Activated CD8-positive, alpha-beta memory T cell treated with anti-CD3 and anti-CD28 coated beads, Interleukin-2, amount 50 U/mL, for 4 hours (primary cell): ENCODE results near the gene RUNDC3A.
"Not testable (repeated sequence)": the region's sequence is repeated elsewhere in the genome, so short reads cannot be mapped to it uniquely, and the experiment has no call there.

Experiments
- DNase-seq: peaks from one replicate; pipeline ENCODE4 v3.0.0-alpha.2; 2020

RUNDC3A gene

DNA sequence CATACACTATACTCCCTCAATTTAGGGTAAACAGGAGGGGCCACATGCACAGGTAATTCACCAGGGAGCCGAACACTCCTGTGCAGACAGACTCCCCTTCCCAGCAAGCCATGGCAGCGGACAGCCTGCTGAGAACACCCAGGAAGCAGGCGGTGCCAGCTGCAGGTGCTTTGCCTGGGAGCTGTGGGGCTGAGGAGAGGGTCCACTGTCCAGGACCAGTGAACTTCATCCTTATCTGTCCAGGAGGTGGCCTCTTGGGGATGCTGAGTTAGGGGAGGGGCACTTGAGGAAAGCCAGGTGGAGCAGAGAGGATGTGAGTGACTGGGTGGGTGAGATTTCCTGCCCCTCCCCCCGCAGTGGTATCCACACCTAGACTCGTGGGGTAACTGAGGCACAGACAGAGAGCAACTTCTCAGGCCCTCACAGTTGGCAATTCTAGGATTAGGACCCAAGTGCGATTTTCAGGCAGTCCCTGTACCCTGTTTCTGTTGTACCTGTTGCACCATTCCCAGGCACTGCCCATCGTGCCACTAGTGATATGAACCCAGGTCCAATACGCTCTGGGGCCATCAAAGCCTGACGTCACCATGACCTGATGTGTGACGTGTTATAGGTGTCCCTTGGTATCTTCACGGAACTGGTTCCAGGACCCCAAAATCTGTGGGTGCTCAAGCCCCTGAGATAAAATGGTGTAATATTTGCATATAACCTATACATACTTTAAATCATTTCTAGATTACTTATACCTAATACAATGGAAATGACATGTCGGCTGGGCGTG, 37.9 kb downstream of the RUNDC3A start:
- no peak for DNase-seq

DNA sequence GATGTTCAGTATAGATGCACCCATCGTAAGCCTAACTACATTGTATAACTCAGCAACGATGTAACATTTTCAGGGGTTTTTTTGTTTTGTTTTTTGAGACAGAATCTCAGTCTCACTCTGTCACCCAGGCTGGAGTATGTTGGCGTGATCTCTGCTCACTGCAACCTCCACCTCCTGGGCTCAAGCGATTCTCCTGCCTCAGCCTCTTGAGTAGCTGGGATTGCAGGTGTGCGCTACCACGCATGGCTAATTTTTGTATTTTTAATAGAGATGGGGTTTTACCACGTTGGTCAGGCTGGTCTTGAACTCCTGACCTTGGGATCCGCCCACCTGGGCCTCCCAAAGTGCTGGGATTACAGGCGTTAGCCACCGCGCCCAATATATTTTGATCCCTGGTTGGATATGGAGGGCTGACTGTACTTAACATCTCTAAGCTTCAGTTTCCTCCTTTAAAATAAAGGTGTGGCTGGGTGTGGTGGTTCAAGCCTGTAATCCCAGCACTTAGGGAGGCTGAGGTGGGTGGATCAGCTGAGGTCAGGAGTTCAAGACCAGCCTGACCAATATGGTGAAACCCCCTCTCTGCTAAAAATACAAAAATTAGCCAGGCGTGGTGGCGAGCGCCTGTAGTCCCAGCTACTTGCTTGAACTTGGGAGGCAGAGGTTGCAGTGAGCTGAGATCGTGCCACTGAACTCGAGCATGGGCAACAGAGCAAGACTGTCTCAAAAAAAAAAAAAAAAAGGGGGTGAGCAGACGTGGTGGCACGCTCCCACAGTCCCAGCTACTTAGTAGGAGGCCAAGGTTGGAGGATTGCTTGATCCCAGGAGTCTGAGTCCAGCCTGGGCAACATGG, 39.0 kb downstream of the RUNDC3A start:
- not testable (repeated sequence) for DNase-seq

DNA sequence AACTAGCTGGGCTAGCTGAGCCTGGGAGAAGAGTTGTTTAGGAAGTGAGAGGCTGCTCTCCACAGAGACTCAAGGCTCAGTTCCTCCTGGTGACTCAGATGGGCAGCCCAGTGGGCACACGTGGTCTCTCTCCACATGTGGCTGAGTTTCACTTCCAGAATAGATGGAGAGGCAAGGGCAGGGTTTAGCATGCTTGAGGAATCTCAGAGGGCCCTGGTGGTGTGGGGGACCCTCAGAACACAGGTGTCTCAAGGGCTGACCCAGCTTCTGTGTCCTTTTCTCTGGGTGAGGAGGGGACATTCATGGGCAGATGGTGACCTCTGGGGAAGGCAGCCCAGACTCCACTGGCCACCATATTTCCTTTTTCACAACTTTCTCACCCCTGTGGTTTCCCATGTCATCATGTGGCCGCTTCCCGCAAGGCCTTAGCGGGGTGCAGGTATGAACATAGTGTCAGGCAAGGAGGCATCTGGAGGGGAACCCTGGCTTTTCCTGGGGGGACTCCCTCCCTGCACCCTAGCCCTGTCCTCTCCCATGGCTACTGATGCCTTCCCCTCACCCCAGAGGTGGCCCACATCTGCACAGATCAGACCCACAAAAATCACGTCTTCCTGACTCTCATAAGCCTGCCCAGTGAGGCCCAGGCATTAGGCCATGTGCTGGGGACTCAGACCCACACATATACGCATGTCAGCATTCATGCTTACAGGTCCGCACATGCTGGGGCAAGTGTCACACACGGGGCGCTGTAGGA, 40.0 kb downstream of the RUNDC3A start:
- DNase-seq, result no peak

DNA sequence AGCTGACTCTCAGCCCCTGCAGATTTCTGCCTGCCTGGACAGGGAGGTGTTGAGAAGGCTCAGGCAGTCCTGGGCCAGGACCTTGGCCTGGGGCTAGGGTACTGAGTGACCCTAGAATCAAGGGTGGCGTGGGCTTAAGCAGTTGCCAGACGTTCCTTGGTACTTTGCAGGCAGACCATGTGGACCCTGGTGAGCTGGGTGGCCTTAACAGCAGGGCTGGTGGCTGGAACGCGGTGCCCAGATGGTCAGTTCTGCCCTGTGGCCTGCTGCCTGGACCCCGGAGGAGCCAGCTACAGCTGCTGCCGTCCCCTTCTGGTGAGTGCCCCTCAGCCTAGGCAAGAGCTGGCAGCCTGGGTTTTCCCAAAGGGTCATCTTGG, 40.6 kb downstream of the RUNDC3A start:
- DNase-seq, result no peak

DNA sequence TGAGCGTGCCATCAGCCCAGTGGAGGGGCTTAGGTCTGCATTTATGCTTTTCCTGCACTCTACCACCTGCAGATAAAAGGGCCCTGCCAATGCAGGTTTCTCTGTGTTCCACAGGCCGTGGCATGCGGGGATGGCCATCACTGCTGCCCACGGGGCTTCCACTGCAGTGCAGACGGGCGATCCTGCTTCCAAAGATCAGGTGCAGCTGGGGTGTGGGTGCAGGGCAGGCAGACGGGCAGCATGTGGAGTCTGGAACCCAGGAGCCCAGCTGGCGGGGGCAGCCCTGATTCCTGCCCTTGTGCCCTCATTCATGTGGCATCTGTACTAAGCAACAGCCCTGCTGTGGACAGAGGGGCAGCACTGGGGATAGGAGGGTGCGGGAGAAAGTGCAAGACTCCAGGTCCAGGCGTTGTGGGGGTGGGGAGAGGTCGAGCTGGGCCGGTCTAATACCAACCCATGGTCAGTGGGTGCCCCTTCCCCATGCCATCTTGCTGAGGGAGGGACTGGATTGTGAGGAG, 41.2 kb downstream of the RUNDC3A start:
- no peak for DNase-seq

DNA sequence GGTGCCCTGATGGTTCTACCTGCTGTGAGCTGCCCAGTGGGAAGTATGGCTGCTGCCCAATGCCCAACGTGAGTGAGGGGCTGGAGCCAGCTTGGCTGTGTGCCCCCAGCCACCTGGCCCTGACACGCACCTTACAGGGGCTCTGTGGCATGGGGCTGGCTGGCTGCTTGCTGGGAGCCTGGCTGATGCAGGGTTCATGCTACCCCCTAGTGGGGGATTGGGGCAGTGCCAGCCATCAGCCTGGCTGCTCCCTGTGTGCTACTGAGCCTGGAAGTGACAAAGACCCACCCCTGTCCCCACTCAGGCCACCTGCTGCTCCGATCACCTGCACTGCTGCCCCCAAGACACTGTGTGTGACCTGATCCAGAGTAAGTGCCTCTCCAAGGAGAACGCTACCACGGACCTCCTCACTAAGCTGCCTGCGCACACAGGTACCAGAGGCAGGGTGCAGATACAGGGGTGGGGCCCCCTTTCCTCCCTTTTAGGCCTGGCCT, 42.4 kb downstream of the RUNDC3A start:
- DNase-seq, result peak; percentile 79

DNA sequence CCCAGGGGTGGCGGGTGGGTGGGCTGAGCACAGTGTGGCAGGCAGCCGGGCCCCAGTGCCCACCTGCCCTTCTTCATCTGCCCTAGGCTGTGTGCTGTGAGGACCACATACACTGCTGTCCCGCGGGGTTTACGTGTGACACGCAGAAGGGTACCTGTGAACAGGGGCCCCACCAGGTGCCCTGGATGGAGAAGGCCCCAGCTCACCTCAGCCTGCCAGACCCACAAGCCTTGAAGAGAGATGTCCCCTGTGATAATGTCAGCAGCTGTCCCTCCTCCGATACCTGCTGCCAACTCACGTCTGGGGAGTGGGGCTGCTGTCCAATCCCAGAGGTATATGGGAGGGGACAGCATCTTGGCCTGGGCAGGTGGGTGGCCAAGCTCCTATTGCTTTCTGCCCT, 43.1 kb downstream of the RUNDC3A start:
- DNase-seq, result no peak

DNA sequence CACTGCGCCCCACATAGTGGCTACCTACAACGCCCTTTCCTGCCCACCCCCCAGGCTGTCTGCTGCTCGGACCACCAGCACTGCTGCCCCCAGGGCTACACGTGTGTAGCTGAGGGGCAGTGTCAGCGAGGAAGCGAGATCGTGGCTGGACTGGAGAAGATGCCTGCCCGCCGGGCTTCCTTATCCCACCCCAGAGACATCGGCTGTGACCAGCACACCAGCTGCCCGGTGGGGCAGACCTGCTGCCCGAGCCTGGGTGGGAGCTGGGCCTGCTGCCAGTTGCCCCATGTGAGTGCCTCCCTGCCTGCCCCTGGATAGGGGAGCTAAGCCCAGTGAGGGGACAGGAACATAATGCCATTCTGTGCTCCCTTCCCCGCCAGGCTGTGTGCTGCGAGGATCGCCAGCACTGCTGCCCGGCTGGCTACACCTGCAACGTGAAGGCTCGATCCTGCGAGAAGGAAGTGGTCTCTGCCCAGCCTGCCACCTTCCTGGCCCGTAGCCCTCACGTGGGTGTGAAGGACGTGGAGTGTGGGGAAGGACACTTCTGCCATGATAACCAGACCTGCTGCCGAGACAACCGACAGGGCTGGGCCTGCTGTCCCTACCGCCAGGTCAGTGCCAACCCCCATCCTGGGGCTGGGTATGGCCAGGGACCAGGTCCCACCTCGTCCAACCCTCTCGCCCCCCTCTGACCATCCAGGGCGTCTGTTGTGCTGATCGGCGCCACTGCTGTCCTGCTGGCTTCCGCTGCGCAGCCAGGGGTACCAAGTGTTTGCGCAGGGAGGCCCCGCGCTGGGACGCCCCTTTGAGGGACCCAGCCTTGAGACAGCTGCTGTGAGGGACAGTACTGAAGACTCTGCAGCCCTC, 43.8 kb downstream of the RUNDC3A start:
- DNase-seq, result no peak

DNA sequence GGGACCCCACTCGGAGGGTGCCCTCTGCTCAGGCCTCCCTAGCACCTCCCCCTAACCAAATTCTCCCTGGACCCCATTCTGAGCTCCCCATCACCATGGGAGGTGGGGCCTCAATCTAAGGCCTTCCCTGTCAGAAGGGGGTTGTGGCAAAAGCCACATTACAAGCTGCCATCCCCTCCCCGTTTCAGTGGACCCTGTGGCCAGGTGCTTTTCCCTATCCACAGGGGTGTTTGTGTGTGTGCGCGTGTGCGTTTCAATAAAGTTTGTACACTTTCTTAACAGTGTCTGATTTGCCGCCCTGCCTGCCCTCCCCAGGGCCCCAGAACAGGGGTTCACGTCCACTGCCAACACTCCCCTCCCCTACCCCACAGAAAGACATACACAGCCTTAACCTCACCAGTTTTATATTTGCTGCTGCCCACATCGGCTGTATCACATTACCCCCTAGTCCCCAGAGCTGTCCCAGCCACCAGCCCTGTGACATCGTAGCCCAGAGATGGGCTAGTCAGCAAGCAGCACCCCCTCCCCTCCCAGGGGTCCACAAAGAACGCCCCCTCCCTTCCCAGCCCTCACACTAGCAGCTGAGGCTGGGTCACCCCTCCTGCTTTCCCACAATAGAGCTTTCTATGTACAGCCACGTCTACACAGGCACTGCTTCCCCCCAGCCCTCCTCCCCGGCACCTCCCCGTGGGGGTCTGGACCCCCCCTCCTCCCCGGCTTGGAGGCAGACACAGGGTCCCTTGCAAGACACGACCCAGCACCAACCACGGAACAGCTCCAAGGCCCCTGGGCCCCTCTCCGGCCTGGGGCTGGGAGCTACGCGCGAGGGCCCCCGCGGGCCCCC, 44.6 kb downstream of the RUNDC3A start:
- no peak for DNase-seq

DNA sequence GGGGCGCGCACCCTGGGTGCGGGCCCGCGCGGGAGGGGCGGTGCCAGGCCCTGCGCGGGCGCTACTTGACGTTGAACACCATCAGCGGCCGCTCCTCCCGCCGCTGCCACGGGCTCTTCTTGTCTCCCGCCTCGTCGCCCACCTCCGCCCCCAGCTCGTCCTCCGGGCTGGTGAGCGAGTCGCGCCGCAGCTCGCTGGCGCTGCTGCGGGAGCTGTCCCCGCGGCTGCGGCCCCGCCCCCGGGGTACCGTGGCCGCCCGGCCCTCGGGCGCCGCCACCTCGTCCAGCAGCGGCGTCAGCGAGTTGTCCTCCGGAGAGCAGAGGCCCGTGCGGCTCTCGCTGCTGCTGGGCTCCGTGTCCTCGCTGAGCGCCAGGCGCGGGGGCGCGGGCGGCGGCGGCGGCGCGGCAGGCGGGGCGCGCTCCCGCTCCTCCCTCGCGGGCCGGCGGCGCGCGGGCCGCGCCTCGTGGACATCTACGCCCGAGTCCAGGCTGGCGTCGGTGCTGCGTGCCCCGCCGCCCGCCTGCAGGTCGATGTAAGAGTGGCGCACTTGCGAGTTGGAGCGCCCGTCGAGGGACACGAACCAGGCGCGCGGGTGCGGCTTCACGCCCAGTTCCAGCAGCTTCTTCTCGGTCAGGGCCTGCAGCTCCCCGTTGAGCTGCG, 45.4 kb downstream of the RUNDC3A start:
- no peak for DNase-seq

DNA sequence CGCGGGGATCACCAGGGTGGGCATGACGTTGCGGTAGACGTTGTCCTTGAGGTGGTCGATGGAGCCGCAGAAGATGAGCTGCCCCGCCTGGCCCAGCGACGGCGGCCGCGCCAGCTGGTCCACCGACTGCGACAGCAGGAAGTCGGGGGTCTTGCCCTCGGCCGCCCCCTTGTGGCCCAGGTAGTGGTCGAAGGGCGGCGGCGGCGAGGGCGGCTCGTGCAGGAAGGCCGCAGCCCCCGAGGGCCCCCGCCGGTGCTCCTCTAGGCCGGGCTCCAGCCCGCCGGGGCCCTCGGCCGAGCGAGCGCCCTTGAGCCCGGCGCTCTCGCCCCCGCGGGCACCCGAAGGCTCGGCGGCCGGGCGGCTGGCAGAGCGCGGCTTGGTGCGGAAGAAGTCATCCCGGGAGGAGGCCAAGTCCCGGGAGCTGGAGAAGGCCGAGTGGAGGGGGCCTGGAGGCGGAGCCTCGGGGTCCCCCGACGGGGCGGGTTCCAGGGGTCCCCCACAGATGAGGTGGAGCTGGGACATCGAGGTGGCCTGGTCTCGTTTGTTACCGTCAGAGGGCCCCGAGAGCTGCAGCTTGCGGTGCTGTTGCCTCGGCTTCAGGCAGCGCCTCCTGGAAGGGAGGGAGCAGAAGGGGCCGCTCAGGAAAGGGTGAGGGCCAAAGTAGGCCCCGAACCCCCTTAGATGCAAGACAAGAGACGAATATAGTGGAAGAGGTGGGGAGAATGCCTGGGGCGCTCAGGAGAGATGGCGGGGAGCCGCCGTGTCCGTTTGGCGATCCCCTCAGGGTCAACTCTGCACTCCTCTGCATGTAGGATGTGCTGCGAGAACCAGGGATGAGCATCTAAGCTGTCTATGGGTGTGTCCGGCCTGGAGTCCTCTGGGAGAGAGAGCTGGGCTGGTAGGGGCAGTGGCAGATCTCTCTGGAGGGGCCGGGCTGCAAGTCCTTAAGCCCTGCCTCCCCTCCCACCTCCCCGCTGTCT, 46.5 kb downstream of the RUNDC3A start:
- peak; percentile 73 for DNase-seq

DNA sequence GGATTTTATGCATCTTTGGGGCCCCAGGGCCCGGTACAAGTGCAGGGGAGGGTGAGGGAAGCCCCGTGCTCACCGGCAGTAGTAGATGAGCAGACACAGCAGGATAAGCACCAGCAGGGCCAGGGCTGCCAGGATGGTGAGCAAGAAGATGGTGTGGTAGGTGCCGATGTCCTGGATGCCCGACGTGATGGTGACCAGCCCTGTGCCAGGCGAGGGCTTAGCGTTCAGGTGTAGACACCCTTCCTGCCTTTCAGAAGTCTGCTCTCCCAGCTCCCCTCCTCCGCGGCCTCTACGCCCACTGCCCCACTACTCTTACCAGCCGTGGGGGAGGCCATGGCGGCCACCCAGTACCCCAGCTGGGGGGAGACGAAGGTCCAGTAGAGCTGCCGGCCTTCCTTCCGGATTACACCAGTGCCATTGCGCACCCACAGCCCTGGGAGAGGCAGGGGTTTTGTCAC, 47.3 kb downstream of the RUNDC3A start:
- no peak for DNase-seq

DNA sequence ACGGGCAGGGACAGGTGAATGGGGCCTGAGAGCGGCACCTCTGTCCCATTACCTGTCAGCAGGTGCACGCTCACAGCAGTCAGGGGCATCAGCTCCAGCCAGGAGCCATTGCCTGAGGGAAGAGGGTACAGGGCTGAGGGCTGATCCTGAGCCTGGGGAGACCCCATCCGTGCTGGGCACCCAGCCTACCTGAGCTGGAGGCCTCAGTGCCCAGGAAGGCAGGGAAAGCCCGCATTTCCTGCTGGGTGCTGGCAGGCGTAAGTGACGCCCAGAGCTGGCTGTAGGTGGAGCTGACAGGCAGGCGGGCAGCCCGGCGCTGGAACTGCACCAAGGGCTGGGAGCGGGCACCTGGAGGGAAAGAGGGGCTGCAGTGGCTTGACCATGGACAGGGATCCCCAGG, 47.8 kb downstream of the RUNDC3A start:
- no peak for DNase-seq

DNA sequence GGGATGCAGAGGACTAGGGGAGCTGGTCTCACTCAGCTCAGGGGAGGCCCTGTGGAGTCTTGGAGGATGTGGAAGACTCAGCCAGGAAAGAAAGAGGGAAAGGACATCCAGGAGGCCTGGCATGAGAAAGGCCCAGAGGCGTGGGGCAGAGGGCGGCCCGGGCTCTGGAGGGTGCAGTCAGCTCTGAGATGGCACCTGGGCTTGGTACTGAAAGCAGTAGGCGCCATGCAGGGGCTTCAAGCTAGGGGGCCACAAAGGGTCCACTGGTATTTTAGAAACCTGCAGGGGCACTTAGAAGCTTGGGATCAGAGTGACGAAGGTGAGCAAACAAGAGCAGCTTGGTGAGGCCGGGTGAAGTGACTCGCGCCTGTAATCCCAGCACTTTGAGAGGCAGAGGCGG, 49.7 kb downstream of the RUNDC3A start:
- DNase-seq, result no peak

DNA sequence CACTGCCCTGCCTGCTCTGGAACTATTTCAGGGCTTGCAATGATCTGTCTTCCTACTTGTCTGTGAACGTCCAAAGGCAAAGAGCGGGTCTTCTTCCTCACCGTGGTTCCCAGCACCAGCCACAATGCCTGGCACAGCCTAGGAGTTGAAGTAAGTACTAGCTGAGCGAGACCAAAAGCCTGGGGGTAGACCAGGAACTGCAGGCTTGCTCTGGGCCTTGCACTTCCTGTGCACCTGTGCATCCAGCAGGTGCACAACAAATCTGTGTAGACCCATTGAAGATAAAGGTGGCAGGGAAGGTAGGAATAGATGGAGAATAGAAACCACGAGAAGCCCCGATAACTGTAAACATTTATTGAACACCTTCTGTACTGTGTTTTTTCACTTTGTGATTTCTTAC, 50.6 kb downstream of the RUNDC3A start:
- DNase-seq, result no peak

DNA sequence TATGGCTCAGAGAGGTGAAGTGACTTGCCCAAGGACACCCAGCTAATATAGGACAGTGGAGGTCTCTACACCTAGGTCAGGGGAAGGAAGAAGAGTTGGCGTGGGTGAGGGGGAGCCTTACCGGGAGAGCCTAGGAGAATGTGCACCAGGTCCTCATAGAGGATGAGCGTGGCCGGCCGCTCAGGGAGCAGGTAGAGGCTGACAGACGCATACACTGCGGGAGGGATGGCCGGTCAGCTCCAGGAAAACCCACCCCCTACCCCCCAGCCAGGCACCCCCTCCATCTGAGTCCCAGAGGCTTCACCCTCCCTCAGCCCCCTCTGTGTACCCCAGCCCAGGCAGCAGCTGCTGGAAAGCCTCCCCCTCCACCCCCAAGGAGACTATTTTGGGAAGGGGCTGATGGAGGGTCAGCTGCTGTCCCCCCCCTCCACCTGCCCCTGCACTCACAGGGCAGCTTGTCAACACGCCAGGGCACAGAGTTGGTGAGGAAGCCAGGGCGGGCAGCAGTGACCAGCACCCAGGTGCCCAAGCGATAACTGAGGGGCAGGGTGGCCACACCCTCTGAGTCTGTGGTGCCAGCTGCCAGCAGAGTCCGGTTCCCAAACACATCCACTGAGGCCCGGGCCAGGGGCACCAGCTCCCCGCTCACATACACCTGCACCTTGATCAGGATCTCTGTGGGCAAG, 51.2 kb downstream of the RUNDC3A start:
- no peak for DNase-seq

DNA sequence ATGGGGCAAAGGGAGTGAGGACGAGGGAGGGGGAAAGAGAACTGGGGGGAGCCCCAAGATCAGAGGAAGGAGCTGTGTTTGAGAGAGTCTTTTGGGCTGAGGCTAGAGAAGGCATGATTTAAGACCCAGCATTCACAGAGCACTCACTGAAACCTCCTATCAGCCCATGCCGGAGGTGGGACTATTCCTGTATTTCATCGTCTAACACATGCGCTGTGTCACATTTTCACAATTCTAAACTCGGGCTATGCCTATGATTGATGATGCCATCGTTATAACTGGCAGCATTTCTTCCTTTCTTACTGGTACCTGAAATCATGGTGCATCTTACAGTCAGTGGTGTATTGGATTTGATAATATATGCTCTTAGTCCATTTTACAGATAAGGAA, 51.7 kb downstream of the RUNDC3A start:
- no peak for DNase-seq

DNA sequence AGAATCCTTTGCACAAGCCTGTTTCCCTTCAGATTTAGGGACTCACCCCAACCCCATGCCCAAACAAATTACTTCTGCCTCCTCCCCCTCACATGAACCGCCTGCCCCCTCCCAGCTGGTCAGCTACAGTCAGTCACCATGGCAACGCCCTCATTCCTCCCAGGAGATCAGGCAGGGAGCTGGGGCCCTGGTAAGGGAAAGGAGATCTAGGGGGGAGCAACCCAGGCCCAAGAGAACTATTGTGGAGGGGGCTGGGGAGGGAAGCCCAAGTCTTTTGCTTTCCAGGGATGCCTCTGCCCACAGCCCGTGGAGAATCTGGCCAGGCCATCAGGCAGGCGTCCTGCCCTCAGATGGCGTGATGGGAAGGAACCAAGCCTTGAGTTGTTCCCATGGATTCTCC, 52.4 kb downstream of the RUNDC3A start:
- DNase-seq, result no peak
